Measurements from ENCODE around the gene PLAAT5.

The PLAAT5 gene

DNA sequence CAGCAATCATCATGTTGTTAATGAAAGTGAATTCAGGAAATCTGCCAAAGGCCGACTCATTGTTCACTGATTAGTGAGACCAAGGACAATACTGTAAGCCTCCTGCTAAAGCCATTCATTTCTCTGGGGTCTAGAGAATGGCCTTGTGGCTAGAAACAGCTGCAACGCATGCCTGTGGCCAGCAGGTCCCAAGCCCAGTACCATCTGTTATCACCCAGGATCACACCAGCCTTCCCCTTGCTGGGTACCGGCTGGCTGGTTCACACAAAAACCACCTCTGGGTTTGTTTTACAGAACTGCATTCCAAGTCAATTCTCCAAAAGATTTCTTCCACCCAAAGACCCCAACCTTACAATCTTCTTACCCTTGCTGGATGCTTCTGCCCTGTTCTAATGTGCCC lies 1.1 kb downstream of the PLAAT5 start:
- WGBS = 39% methylated on average over 3 of the region's 3 CpGs
- H2AK5ac ChIP-seq (ENCODE audit: low read length, severe bottlenecking) = no peak overlapping the region
- DNase-seq = no peak
- H3K36me3 ChIP-seq (ENCODE audit: control insufficient read depth in 1 of 2, insufficient read depth in 2 of 2, low read depth in 1 of 2, low read length in 2 of 2) = no peaks in the 10 kb centered on the region
- H3K23ac ChIP-seq (ENCODE audit: low read length in 2 of 2) = no peak overlapping the region
- H3K4me2 ChIP-seq (ENCODE audit: low read length, poor library complexity, severe bottlenecking) = no peak overlapping the region
- no peak overlapping the region for H3K9ac ChIP-seq (ENCODE audit: low read length)
- H4K8ac ChIP-seq (ENCODE audit: low read length) = no peak overlapping the region
- peak overlapping the region; percentile 18 for H3K27ac ChIP-seq (ENCODE audit: low read length, poor library complexity, severe bottlenecking)
- peak overlapping the region in 1 of 2 experiments; percentile 74 for H3K4me3 ChIP-seq (ENCODE audit: insufficient read depth in 1 of 2, low read depth in 1 of 2, low read length in 2 of 2)
- H3K18ac ChIP-seq (ENCODE audit: low read depth in 1 of 2, low read length in 2 of 2) = no peak overlapping the region
- H2BK12ac ChIP-seq (ENCODE audit: low read length in 2 of 2) = no peak overlapping the region
- H2AFZ ChIP-seq (ENCODE audit: low read depth, low read length) = no peak overlapping the region
- H2BK5ac ChIP-seq (ENCODE audit: low read depth, low read length, poor library complexity, severe bottlenecking) = no peak overlapping the region
- H2BK15ac ChIP-seq (ENCODE audit: low read depth, poor library complexity, severe bottlenecking) = no peak overlapping the region
- no peak overlapping the region for H3K4ac ChIP-seq (ENCODE audit: low read depth in 1 of 2, low read length in 2 of 2)
- H3K9me3 ChIP-seq (ENCODE audit: control insufficient read depth, low read length) = peaks cover 15% of the 10 kb centered on the region
- no peak overlapping the region for H4K91ac ChIP-seq (ENCODE audit: low read length)
- no peak overlapping the region for H3K14ac ChIP-seq (ENCODE audit: low read length in 2 of 2)
- no peaks in the 10 kb centered on the region for H3K27me3 ChIP-seq (ENCODE audit: control insufficient read depth in 1 of 2, insufficient read depth in 1 of 2, low read length in 2 of 2)
- H3K4me1 ChIP-seq (ENCODE audit: control insufficient read depth, insufficient read depth, low read depth, low read length) = peaks cover 11% of the 10 kb centered on the region
- H2BK120ac ChIP-seq (ENCODE audit: low read depth, low read length) = no peak overlapping the region
- H3K79me1 ChIP-seq (replicated peaks; ENCODE audit: low read length, poor library complexity, severe bottlenecking) = no peaks in the 10 kb centered on the region

DNA sequence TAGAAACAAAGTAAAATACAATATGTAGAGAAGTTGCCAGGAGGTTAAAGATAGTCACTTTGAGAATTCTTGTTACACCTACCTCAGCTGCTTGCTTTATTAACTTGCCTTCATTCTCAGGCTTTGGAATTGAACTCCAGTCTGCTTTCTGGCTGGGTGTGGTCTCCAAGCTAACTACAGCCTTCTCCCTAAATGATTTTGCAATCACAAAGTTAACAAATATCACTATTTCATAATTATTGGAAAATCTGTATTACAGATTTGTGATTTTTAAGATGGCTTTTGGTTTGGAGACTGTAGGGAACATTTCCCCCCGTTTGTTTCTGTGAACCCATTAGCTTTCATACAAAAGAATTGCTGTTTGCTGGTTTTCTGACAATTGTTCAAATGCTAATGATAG lies 2.2 kb downstream of the PLAAT5 start:
- Histone ChIP-seq H2BK5ac (ENCODE audit: low read depth, low read length, poor library complexity, severe bottlenecking) (no peak overlapping the region), H3K79me1 (replicated peaks; ENCODE audit: low read length, poor library complexity, severe bottlenecking) (no peaks in the 10 kb centered on the region), H3K9ac (ENCODE audit: low read length) (no peak overlapping the region), H2AFZ (ENCODE audit: low read depth, low read length) (no peak overlapping the region), H2BK120ac (ENCODE audit: low read depth, low read length) (no peak overlapping the region), H3K27me3 (ENCODE audit: control insufficient read depth in 1 of 2, insufficient read depth in 1 of 2, low read length in 2 of 2) (no peaks in the 10 kb centered on the region), H3K4me1 (ENCODE audit: control insufficient read depth, insufficient read depth, low read depth, low read length) (peaks cover 11% of the 10 kb centered on the region), H3K27ac (ENCODE audit: low read length, poor library complexity, severe bottlenecking) (no peak overlapping the region), H2BK12ac (ENCODE audit: low read length in 2 of 2) (no peak overlapping the region), H2BK15ac (ENCODE audit: low read depth, poor library complexity, severe bottlenecking) (no peak overlapping the region), H3K14ac (ENCODE audit: low read length in 2 of 2) (no peak overlapping the region), H3K4me3 (ENCODE audit: insufficient read depth in 1 of 2, low read depth in 1 of 2, low read length in 2 of 2) (no peak overlapping the region), H3K4ac (ENCODE audit: low read depth in 1 of 2, low read length in 2 of 2) (no peak overlapping the region), H4K8ac (ENCODE audit: low read length) (no peak overlapping the region), H4K91ac (ENCODE audit: low read length) (no peak overlapping the region), H3K36me3 (ENCODE audit: control insufficient read depth in 1 of 2, insufficient read depth in 2 of 2, low read depth in 1 of 2, low read length in 2 of 2) (no peaks in the 10 kb centered on the region), H3K9me3 (ENCODE audit: control insufficient read depth, low read length) (peaks cover 17% of the 10 kb centered on the region), H3K4me2 (ENCODE audit: low read length, poor library complexity, severe bottlenecking) (no peak overlapping the region), H3K18ac (ENCODE audit: low read depth in 1 of 2, low read length in 2 of 2) (no peak overlapping the region), H3K23ac (ENCODE audit: low read length in 2 of 2) (no peak overlapping the region), H2AK5ac (ENCODE audit: low read length, severe bottlenecking) (no peak overlapping the region)
- WGBS = 75% methylated on average over 1 of the region's 1 CpG
- no peak for DNase-seq

DNA sequence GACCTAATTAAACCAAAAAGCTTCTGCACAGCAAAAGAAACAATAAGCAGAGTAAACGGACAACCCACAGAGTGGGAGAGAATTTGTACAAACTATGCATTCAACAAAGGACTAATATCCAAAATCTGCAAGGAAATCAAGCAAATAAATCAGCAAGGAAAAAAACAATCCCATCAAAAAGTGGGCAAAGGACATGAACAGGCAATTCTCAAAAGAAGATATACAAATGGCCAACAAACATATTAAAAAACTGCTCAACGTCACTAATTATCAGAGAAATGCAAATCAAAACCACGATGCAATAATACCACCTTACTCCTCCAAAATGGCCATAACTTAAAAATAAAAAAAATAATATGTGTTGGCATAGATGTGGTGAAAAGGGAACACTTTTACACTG lies 5.2 kb downstream of the PLAAT5 start:
- no peak overlapping the region for H2BK12ac ChIP-seq (ENCODE audit: low read length in 2 of 2)

DNA sequence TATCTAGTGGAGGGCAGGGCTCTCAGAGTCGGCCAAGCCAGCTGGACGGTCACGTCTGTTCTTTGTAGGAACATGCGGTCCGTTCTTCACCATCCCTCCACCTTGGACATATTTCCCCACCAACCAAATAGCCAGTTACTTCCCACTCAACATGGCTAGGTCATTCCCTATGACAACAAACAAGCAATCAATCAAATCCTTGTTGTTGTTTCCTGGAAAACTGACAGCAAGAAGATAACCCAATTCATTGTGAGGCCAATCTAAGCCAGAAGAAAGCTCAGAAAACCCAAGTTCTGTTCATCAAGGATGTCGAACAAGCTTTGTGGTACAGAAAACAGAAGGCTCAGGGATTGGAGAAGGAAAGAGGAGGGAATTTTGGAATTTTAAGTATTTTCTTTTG lies 10.9 kb downstream of the PLAAT5 start:
- H2AFZ ChIP-seq (ENCODE audit: low read depth, low read length) = no peak overlapping the region
- H2BK120ac ChIP-seq (ENCODE audit: low read depth, low read length) = no peak overlapping the region
- H4K91ac ChIP-seq (ENCODE audit: low read length) = no peak overlapping the region
- no peaks in the 10 kb centered on the region for H3K27me3 ChIP-seq (ENCODE audit: control insufficient read depth in 1 of 2, insufficient read depth in 1 of 2, low read length in 2 of 2)
- no peak overlapping the region for H2BK12ac ChIP-seq (ENCODE audit: low read length in 2 of 2)
- H3K4me3 ChIP-seq (ENCODE audit: insufficient read depth in 1 of 2, low read depth in 1 of 2, low read length in 2 of 2) = no peak overlapping the region
- H3K14ac ChIP-seq (ENCODE audit: low read length in 2 of 2) = no peak overlapping the region
- H2BK5ac ChIP-seq (ENCODE audit: low read depth, low read length, poor library complexity, severe bottlenecking) = no peak overlapping the region
- no peak overlapping the region for H3K23ac ChIP-seq (ENCODE audit: low read length in 2 of 2)
- no peak overlapping the region for H3K9ac ChIP-seq (ENCODE audit: low read length)
- H3K27ac ChIP-seq (ENCODE audit: low read length, poor library complexity, severe bottlenecking) = no peak overlapping the region
- H3K4me1 ChIP-seq (ENCODE audit: control insufficient read depth, insufficient read depth, low read depth, low read length) = no peaks in the 10 kb centered on the region
- WGBS = 86% methylated on average over 6 of the region's 6 CpGs
- no peaks in the 10 kb centered on the region for H3K36me3 ChIP-seq (ENCODE audit: control insufficient read depth in 1 of 2, insufficient read depth in 2 of 2, low read depth in 1 of 2, low read length in 2 of 2)
- peaks cover 21% of the 10 kb centered on the region for H3K9me3 ChIP-seq (ENCODE audit: control insufficient read depth, low read length)
- no peak overlapping the region for H3K4ac ChIP-seq (ENCODE audit: low read depth in 1 of 2, low read length in 2 of 2)
- no peak for DNase-seq
- H2AK5ac ChIP-seq (ENCODE audit: low read length, severe bottlenecking) = peak overlapping the region; percentile 14
- no peak overlapping the region for H4K8ac ChIP-seq (ENCODE audit: low read length)
- no peak overlapping the region for H3K18ac ChIP-seq (ENCODE audit: low read depth in 1 of 2, low read length in 2 of 2)
- H3K4me2 ChIP-seq (ENCODE audit: low read length, poor library complexity, severe bottlenecking) = no peak overlapping the region
- no peak overlapping the region for H2BK15ac ChIP-seq (ENCODE audit: low read depth, poor library complexity, severe bottlenecking)
- H3K79me1 ChIP-seq (replicated peaks; ENCODE audit: low read length, poor library complexity, severe bottlenecking) = no peaks in the 10 kb centered on the region

More for the DNA sequence above, 5.2 kb downstream of the PLAAT5 start:
- Histone ChIP-seq H2AFZ (ENCODE audit: low read depth, low read length) (no peak overlapping the region), H4K8ac (ENCODE audit: low read length) (no peak overlapping the region), H2BK15ac (ENCODE audit: low read depth, poor library complexity, severe bottlenecking) (no peak overlapping the region), H3K18ac (ENCODE audit: low read depth in 1 of 2, low read length in 2 of 2) (no peak overlapping the region), H3K27me3 (ENCODE audit: control insufficient read depth in 1 of 2, insufficient read depth in 1 of 2, low read length in 2 of 2) (no peaks in the 10 kb centered on the region), H3K79me1 (replicated peaks; ENCODE audit: low read length, poor library complexity, severe bottlenecking) (no peaks in the 10 kb centered on the region), H3K27ac (ENCODE audit: low read length, poor library complexity, severe bottlenecking) (no peak overlapping the region), H2BK120ac (ENCODE audit: low read depth, low read length) (no peak overlapping the region), H2AK5ac (ENCODE audit: low read length, severe bottlenecking) (no peak overlapping the region), H3K9me3 (ENCODE audit: control insufficient read depth, low read length) (peaks cover 17% of the 10 kb centered on the region), H3K4me2 (ENCODE audit: low read length, poor library complexity, severe bottlenecking) (no peak overlapping the region), H2BK5ac (ENCODE audit: low read depth, low read length, poor library complexity, severe bottlenecking) (no peak overlapping the region), H4K91ac (ENCODE audit: low read length) (no peak overlapping the region), H3K4ac (ENCODE audit: low read depth in 1 of 2, low read length in 2 of 2) (no peak overlapping the region), H3K9ac (ENCODE audit: low read length) (no peak overlapping the region), H3K4me3 (ENCODE audit: insufficient read depth in 1 of 2, low read depth in 1 of 2, low read length in 2 of 2) (no peak overlapping the region), H3K4me1 (ENCODE audit: control insufficient read depth, insufficient read depth, low read depth, low read length) (peaks cover 8% of the 10 kb centered on the region), H3K14ac (ENCODE audit: low read length in 2 of 2) (no peak overlapping the region), H3K36me3 (ENCODE audit: control insufficient read depth in 1 of 2, insufficient read depth in 2 of 2, low read depth in 1 of 2, low read length in 2 of 2) (no peaks in the 10 kb centered on the region), H3K23ac (ENCODE audit: low read length in 2 of 2) (no peak overlapping the region)
- WGBS = 78% methylated on average over 2 of the region's 3 CpGs
- no peak for DNase-seq
